ENCODE data around the gene LHFPL2. TPM values are rescaled to one million over a fixed set of nuclear protein-coding genes. Genes with fewer than 3 reads are reported as not detected.

The LHFPL2 gene
- total RNA-seq, 2 experiments from 2014 or later = 0.20 TPM; not detected in 1

DNA sequence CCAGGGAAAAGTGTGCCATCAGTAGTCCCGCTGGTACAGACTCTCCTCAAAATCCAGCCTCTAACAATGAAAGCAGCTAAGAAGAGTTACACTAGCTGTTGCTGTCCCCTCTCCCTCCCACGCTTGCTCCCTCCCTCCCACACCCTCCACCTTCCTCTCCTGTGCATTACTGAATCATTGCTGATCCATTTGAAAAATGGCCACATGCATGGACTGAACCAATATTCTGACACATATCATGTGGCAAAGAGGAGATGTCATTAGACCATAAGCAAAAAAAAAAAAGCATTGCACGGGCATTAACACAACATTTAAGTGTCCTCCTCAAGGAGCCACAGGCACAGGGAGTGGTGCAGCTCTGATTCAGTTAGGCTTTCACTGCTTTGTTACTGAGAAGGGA is 37.9 kb downstream of the LHFPL2 start:
- peaks cover 4% of the 10 kb centered on the region for H3K27me3 Mint-ChIP-seq
- no peak for DNase-seq
- ChIA-PET POLR2A (interaction anchor here (0.6 kb wide), 1 partner anchor 233 kb away, joined by 4 read pairs; no protein-coding TSS in a partner anchor), CTCF (no interaction called here)
- TF ChIP-seq, protein P1, sequence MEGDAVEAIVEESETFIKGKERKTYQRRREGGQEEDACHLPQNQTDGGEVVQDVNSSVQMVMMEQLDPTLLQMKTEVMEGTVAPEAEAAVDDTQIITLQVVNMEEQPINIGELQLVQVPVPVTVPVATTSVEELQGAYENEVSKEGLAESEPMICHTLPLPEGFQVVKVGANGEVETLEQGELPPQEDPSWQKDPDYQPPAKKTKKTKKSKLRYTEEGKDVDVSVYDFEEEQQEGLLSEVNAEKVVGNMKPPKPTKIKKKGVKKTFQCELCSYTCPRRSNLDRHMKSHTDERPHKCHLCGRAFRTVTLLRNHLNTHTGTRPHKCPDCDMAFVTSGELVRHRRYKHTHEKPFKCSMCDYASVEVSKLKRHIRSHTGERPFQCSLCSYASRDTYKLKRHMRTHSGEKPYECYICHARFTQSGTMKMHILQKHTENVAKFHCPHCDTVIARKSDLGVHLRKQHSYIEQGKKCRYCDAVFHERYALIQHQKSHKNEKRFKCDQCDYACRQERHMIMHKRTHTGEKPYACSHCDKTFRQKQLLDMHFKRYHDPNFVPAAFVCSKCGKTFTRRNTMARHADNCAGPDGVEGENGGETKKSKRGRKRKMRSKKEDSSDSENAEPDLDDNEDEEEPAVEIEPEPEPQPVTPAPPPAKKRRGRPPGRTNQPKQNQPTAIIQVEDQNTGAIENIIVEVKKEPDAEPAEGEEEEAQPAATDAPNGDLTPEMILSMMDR (IDR thresholded peaks at IDR 0.05) = no peak
- no peaks in the 10 kb centered on the region for H3K9me3 Mint-ChIP-seq
- no peak overlapping the region for H3K4me3 Mint-ChIP-seq
- no peaks in the 10 kb centered on the region for H3K4me1 Mint-ChIP-seq (ENCODE audit: low read depth)
- no peak overlapping the region for H3K27ac Mint-ChIP-seq
- intact Hi-C loops (cut with micrococcal nuclease) = no loop called here
- no peaks in the 10 kb centered on the region for H3K36me3 Mint-ChIP-seq (ENCODE audit: low read depth)
- ATAC-seq = no peak

DNA sequence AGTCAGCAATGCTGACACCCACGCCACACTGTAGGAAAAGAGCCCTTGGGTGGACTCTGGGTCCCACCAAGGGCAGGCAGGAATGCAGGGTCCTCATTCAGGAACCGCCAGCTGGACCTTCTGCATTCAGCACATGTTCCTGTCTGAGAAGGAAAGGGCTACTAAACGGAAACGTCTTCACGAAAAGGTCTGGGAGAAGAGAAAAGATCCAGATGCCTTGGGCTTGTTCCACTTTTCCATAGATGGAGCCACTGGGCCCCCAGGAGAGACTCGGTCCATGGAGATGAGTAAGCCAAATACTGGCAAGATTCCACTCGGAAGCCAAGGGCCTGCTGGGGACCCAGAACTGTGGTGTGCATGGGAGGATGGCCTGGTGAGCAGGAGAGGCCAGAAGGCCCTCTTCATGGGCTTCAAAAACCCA is 38.4 kb downstream of the LHFPL2 start:
- POLR2A ChIA-PET = no interaction called here
- CTCF ChIA-PET = no interaction called here
- no peaks in the 10 kb centered on the region for H3K9me3 Mint-ChIP-seq
- no peak overlapping the region for H3K27ac Mint-ChIP-seq
- peaks cover 4% of the 10 kb centered on the region for H3K27me3 Mint-ChIP-seq
- no peaks in the 10 kb centered on the region for H3K4me1 Mint-ChIP-seq (ENCODE audit: low read depth)
- TF ChIP-seq, protein P1 (IDR thresholded peaks at IDR 0.05) = no peak
- ATAC-seq (no peak), DNase-seq (no peak)
- H3K36me3 Mint-ChIP-seq (ENCODE audit: low read depth) = no peaks in the 10 kb centered on the region
- intact Hi-C loops (cut with micrococcal nuclease) = no loop called here
- H3K4me3 Mint-ChIP-seq = no peak overlapping the region

DNA sequence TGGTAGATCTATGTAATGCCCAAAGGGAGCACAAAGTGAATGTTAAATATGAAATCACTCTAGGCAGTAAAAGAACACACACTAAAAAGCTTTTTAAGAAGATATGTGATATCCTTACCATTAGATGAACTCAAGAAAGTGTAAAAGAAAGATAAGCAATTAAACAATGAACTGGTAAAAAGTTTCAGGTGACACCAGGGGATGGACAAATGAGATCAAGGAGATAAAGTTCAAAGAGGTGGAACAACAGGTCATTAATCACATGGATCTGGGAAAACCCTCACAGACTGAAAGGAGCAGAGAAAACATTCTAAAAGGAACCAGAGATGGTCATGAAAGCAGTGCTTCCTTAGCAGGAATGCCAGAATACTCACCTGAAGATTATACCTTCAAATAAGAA is 40.7 kb downstream of the LHFPL2 start:
- ATAC-seq = no peak
- CTCF ChIA-PET = interaction anchor here (1.0 kb wide), 1 partner anchor 9 kb away, joined by 3 read pairs; no protein-coding TSS in a partner anchor

DNA sequence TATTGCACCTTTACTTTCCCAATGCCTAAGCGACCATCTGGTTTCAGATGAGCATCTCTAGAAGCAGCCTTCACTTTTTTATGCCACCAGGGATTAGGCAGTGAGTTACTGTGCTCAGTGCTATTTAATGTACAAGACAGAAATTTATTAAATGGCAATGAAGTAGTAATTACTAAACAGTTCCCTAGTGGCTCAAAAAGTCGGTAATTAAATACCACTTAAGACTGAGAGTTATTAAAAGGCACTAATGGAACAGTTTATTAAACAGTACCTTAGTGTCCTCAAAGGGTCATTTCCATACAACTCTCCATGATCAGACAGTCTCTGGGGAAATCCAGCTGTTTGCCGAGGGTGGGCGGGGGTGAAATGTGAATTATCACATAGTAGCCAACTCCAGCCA is 42.3 kb downstream of the LHFPL2 start:
- H3K27me3 Mint-ChIP-seq = peaks cover 4% of the 10 kb centered on the region
- H3K4me1 Mint-ChIP-seq (ENCODE audit: low read depth) = no peaks in the 10 kb centered on the region
- intact Hi-C loops (cut with micrococcal nuclease) = no loop called here
- no peaks in the 10 kb centered on the region for H3K36me3 Mint-ChIP-seq (ENCODE audit: low read depth)
- CTCF ChIA-PET = no interaction called here
- H3K9me3 Mint-ChIP-seq = no peaks in the 10 kb centered on the region
- no peak for ATAC-seq
- TF ChIP-seq, protein P1 (IDR thresholded peaks at IDR 0.05) = no peak
- POLR2A ChIA-PET = no interaction called here
- no peak overlapping the region for H3K27ac Mint-ChIP-seq
- DNase-seq = no peak
- no peak overlapping the region for H3K4me3 Mint-ChIP-seq

More for the DNA sequence above, 40.7 kb downstream of the LHFPL2 start:
- no peak for DNase-seq
- POLR2A ChIA-PET = no interaction called here
- Mint-ChIP-seq H3K36me3 (ENCODE audit: low read depth) (no peaks in the 10 kb centered on the region), H3K27me3 (peaks cover 4% of the 10 kb centered on the region), H3K4me1 (ENCODE audit: low read depth) (no peaks in the 10 kb centered on the region), H3K4me3 (no peak overlapping the region), H3K27ac (no peak overlapping the region), H3K9me3 (no peaks in the 10 kb centered on the region)
- intact Hi-C loops (cut with micrococcal nuclease) = no loop called here
- TF ChIP-seq, protein P1 (IDR thresholded peaks at IDR 0.05) = no peak

DNA sequence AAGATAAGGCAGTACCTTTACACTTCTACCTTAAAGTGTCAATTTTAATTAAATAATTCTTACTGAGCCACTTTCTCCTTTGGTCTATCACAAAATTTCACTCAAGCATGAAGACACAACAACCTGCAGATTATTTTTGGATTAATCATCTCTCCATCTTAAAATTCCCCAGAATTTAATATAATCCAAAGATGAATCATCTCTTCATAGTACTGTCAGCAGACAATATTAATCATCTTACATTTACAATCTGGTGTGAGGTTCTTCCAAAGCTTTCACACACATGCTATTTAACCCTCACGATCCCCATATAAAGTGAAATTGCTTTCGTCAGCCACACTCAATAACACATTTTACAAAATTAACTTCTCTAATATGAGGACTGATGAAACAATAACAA is 43.0 kb downstream of the LHFPL2 start:
- no peak for ATAC-seq
- no peaks in the 10 kb centered on the region for H3K36me3 Mint-ChIP-seq (ENCODE audit: low read depth)
- DNase-seq = no peak
- H3K4me3 Mint-ChIP-seq = no peak overlapping the region
- ChIA-PET CTCF (no interaction called here), POLR2A (no interaction called here)
- no peaks in the 10 kb centered on the region for H3K27me3 Mint-ChIP-seq
- intact Hi-C loops (cut with micrococcal nuclease) = no loop called here
- H3K4me1 Mint-ChIP-seq (ENCODE audit: low read depth) = no peaks in the 10 kb centered on the region
- H3K9me3 Mint-ChIP-seq = no peaks in the 10 kb centered on the region
- TF ChIP-seq, protein P1 (IDR thresholded peaks at IDR 0.05) = no peak
- H3K27ac Mint-ChIP-seq = no peak overlapping the region

Measured in activated CD8-positive, alpha-beta T cell treated with anti-CD3 and anti-CD28 coated beads for 36 hours (primary cell).